ENCODE data around the gene PAM16. TPM values are rescaled to one million over a fixed set of nuclear protein-coding genes. Genes with fewer than 3 reads are reported as not detected.

Gene PAM16
- total RNA-seq, 1 experiment from 2014 or later, result 80.4 TPM

DNA sequence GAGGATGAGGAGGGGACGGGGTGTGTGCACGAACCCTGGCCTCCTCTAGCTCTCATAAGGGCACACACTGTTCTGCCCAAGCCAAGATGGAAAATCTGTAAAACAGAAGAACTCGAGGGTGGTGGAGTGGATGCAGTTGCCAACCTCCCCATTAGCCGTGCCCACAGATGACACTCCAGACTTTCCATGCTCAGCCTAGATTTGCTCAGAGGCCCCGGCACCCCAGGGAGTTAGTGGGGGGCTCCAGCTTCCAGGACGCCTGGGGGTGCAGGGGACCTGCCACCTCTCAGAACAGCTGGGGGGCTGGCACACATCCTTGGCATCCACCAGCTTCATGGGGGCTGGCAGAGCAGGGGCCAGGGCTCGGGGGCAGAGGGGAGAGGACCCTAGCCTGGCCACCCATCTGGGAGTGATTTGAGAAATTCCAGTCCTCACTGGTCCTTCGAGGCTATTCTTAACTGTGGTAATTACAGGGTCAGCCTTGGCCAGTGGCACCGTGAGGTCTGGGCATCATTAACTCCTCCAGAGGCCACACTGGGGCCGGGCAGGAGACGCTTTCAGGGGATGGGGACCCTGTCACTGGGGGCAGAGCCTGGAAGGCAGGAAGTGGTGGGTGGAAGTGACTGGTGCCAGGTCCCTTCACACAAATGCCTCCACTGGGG lies 34.8 kb upstream of the PAM16 start:
- Histone ChIP-seq H3K18ac (ENCODE audit: insufficient read length, low read depth, low read length) (no peak overlapping the region), H3K23me2 (ENCODE audit: insufficient read length, low read depth, low read length, poor library complexity, severe bottlenecking) (no peaks in the 10 kb centered on the region), H3K56ac (ENCODE audit: insufficient read length, low read depth, low read length) (no peak overlapping the region), H3K79me2 (ENCODE audit: insufficient read depth, low read length) (no peaks in the 10 kb centered on the region), H4K8ac (replicated peaks; ENCODE audit: insufficient read length, low read depth, low read length) (no peak overlapping the region), H2BK5ac (ENCODE audit: insufficient read length, low read length) (no peak overlapping the region), H3K4me2 (ENCODE audit: insufficient read depth, insufficient read length, low read length) (no peak overlapping the region), H3T11ph (ENCODE audit: low read length) (no peak overlapping the region), H2AFZ (ENCODE audit: low read length) (no peak overlapping the region), H3K14ac (ENCODE audit: insufficient read depth, low read length) (no peak overlapping the region; the same call in 1 of the 2 replicates), H3K27me3 (ENCODE audit: insufficient read depth, low read length) (no peaks in the 10 kb centered on the region), H3K4me1 (ENCODE audit: insufficient read depth, low read length) (no peaks in the 10 kb centered on the region; the same call in 1 of the 2 replicates), H2BK20ac (ENCODE audit: low read depth, low read length, poor library complexity, severe bottlenecking) (no peak overlapping the region), H3K9me3 (ENCODE audit: control insufficient read depth, low read depth, low read length) (no peaks in the 10 kb centered on the region), H2BK12ac (ENCODE audit: insufficient read length, low read depth, low read length) (no peak overlapping the region), H4K91ac (ENCODE audit: insufficient read length, low read depth, low read length) (no peak overlapping the region), H3K9ac (ENCODE audit: extremely low read depth, insufficient read length, low read length) (no peak overlapping the region), H3K23ac (ENCODE audit: insufficient read length, low read depth, low read length) (no peak overlapping the region), H4K5ac (ENCODE audit: insufficient read length, low read depth, low read length) (no peak overlapping the region), H2BK15ac (ENCODE audit: low read depth, low read length) (no peak overlapping the region), H4K20me1 (ENCODE audit: control insufficient read depth, insufficient read depth, insufficient read length) (no peaks in the 10 kb centered on the region), H2BK120ac (ENCODE audit: low read depth, low read length, poor library complexity, severe bottlenecking) (no peak overlapping the region), H3K27ac (ENCODE audit: insufficient read length, low read depth, low read length) (no peak overlapping the region), H3K79me1 (ENCODE audit: insufficient read depth, low read depth, low read length, poor library complexity, severe bottlenecking) (no peaks in the 10 kb centered on the region), H2AK5ac (ENCODE audit: insufficient read length, low read length) (no peak overlapping the region), H3K4ac (ENCODE audit: low read depth, low read length) (no peak overlapping the region)
- Mint-ChIP-seq H3K27ac (peak overlapping the region in 2 of 3 experiments; percentile 76 to 84; a peak in 2 of 7 replicates), H3K36me3 (ENCODE audit: insufficient read depth in 1 of 3, low read depth in 3 of 3) (peaks cover 0 to 6% (median 2%) of the 10 kb centered on the region in 3 experiments; a peak in 4 of 7 replicates), H3K27me3 (ENCODE audit: low read depth) (no peaks in the 10 kb centered on the region), H3K9me3 (no peaks in the 10 kb centered on the region), H3K4me1 (peaks cover 21 to 22% of the 10 kb centered on the region in 2 experiments), H3K4me3 (no peak overlapping the region)
- no CpG with 5 or more reads among the region's 11 CpGs for WGBS (ENCODE audit: extremely low coverage, insufficient read length, low lambda C conversion rate)
- TF ChIP-seq, protein P1, sequence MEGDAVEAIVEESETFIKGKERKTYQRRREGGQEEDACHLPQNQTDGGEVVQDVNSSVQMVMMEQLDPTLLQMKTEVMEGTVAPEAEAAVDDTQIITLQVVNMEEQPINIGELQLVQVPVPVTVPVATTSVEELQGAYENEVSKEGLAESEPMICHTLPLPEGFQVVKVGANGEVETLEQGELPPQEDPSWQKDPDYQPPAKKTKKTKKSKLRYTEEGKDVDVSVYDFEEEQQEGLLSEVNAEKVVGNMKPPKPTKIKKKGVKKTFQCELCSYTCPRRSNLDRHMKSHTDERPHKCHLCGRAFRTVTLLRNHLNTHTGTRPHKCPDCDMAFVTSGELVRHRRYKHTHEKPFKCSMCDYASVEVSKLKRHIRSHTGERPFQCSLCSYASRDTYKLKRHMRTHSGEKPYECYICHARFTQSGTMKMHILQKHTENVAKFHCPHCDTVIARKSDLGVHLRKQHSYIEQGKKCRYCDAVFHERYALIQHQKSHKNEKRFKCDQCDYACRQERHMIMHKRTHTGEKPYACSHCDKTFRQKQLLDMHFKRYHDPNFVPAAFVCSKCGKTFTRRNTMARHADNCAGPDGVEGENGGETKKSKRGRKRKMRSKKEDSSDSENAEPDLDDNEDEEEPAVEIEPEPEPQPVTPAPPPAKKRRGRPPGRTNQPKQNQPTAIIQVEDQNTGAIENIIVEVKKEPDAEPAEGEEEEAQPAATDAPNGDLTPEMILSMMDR (conservative IDR thresholded peaks at IDR 0.05), result no peak
- DNase-seq, result no peak
